Stimulated activated CD8-positive, alpha-beta memory T cell treated with anti-CD3 and anti-CD28 coated beads, Interleukin-7, amount 100 ng/mL, for 48 hours (primary cell): Measurements from ENCODE around the gene LAMB4.
A peak's percentile ranks its signal among the peaks of the same experiment; 100 is the strongest.

Experiments used
- DNase-seq, 2 donors: peaks; one replicate each; pipeline ENCODE4 v3.0.0-alpha.2; 2020; ENCODE audit warnings: low read depth in 1 of 2; ENCODE audit errors: extremely low read depth in 1 of 2

Gene LAMB4

DNA sequence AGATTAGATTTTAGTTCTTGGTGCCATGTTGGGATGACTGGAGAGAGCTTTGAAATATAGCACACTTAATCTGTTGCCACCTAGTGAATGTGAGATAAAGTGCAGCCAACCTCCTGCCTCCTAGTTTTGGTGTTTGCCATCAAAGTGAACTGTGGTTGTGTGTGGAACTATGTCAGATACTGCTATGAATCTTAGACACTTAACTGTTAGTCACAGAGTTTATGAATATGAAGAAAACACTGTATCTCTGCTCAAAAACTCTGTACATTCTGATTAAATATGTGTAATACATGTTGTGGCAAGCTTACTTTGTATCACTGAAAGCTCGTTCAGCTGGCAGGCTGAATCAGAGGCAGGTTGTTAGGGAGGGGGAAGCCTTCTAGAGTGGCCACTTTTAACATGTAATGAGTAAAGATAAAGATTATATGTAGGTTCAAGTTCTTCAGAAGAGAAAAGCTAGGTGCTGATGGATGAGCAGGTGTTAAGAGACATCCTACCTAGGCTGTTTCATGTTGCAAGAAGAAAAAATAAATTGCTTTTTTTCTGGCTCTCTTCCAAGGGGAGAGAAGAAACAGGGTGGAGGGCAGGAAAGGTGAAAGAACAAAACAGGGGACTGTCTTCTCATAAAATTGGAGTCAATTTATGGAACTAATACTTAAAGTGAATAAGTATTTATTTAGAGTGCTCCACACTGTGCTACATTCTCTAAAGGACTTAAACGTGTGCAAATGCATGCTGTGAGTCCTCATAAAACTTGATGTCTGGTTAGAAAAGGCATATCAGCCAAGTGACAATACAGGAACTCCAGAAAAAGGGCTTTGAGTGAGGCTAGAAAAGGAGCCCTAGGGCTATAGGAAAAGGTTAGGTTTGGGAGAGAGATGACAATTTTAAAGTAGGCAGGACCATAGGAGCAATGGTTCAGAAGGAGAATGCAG is 113.1 kb downstream of the LAMB4 start:
- peak in 1 of 2 donors; percentile 12 for DNase-seq

DNA sequence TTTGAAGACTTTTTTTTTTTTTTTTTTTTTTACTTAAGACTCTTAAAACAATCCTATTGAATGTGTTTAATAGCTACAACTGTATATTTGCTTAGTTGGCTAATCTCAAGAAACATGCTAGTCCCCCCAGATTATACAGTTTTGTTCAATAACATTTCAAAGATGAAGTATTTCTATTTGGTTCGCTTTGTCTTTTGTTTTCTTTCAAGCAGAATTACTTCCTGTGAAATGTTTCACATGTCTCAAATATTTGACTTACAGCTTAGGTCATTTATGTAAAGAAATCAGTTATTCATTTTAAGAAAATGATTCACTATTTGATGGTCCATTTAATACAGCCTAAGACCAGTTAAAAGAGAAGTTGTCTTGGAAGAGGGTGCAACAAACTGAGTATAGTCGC is 114.4 kb downstream of the LAMB4 start:
- no peak for DNase-seq

DNA sequence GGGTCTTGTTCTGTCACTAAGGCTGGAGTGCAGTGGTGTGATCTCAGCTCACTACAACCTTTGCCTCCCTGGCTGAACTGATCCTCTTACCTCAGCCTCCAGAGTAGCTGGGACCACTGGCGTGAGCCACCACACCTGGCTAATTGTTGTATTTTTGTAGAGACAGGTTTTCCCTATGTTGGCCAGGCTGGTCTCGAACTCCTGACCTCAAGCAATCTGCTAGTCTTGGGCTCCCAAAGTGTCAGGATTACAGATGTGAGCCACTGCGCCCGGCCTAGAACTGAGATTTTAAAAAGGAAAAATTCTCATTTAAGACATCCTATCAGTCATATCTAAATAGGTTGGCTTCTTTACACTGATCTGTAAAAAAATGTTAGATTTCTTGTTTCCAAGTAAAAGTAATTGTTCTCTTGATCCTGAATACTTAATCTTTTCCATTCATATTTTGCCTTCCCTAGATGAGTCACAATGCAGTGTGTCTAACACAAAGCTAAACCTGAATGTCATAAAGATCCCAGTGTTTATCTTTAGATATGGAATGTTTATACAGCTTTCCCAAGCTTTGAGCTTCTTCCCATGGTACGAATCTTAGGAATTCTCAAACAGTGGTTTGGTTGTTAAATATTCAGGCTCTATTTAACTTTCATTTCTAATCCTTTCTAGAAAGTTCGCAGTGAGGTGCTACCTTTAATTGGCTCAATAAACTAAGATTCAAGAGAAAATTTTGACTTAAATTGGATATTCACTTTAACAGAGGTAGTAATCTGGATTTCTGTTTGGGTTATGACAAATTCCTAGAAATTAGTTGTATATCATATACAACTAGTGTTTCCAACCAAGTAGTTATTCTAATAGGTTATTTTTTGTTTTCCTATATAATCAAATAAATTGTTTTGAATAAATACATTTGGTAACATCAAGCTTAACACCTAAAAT is 115.1 kb downstream of the LAMB4 start:
- no peak for DNase-seq

DNA sequence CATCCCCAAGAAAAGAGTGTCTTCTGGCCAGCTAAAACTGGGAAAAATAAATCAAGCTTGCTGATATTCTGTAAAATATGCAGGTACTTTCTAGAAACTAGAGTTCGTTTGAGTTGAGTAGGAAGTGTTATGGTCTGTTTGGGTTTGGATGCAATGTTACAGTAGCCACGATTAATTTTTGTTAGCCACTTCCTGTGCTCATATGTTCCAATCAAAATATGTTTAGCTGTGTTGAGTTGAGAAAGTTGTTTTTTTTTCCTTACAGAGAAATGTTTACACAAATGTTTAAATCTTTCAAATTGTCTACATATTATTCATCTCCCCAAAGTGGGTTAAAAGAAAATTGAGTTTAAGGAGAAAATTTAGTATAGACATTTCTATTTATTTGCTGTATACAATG is 115.9 kb downstream of the LAMB4 start:
- no peak for DNase-seq

DNA sequence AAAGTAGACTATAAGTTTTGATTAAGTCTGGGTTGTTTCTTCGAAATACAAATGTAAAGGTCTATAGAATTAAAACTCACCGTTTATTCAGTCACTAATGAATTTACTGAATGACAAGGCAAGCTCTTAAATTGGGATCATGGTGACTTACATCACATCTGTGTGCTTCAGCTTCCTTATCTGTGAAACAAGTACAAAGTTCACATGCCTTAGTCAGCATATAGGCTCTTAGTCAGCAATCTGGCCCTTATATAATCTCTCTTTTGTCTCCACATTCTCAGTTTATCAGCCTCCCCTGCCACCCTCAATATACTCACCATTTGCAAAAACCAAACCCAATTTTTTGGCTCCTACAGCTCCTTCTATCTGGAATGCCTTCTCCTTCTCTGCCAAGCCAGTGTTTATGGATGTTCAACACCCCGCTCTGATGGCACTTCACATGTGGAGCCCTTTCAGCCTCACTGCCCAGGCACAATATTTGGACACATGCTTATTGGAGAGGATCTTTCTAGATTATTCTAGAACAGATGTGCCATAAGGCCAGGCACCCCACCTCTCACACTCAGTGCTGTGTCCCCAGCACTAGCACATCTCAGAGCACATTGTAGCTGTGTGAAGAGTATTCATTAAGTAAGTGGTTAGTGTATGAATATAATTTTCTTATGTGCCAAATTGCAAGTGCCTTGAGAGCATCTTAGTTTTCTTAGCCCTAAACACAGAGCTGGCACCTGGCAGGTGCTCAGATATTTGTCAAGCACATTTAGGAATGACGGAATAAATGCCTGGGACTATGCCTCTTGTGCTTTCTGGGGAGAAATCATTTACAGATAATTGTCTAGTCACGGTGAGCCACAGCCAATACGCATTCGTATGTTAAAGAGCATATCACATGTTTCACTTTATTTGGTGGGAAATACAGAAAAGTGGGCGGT is 117.4 kb downstream of the LAMB4 start:
- DNase-seq: no peak

DNA sequence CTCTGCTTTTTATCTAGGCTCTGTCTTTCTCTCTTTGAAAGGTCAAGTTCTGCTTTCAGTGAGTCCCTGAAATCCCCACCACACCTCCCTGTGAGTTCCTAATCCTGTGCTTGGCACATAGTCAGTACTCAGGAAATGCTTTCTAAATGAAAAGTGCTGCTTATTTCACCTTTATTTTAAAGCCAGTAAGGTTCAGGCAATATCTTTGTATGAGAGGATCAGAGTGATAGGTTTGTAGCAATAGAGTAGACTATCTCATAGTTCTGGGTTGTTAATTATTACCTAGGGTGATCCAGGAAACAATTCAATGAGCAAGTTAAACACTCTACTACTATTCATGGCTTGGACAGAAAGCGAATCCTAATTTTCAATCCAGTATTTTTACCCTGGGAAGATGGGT is 119.8 kb downstream of the LAMB4 start:
- DNase-seq: no peak

DNA sequence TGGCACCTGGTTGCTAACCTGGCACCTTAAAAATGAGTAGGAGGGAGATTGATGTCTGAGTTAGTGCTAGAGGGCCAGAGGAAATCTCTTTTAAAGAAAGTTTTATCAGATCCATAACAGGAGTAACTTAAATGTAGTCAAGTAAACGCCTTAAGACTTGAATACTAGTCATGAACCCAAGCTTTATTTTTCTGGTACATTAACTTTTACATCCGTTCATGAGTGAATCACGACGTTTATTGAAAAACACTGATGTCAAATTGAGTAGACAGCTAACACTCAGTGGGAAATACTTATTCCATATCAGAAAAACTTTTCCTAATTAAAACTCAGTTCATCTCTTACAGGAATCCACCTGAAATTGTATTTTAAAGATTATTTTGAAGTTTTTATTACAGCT is 120.3 kb downstream of the LAMB4 start:
- DNase-seq: no peak

DNA sequence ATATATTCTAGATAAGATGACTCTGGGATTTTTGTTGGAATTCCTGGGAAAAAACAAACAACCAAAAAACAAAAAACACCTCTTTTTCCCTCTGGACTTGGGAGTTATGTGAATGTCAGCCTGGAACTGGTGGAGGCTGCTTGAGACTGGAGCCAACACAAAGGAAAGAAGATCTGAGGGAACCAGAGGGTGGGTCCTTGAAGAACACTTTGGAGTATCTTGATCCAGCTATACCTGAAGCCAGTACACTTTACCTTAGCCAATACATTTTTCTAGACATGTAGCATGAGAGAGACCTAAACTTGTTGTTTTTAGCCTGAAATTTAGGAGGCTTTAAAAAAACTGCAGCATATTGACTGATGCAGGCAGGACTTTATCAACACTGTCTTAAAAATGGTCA is 121.3 kb downstream of the LAMB4 start:
- no peak for DNase-seq

DNA sequence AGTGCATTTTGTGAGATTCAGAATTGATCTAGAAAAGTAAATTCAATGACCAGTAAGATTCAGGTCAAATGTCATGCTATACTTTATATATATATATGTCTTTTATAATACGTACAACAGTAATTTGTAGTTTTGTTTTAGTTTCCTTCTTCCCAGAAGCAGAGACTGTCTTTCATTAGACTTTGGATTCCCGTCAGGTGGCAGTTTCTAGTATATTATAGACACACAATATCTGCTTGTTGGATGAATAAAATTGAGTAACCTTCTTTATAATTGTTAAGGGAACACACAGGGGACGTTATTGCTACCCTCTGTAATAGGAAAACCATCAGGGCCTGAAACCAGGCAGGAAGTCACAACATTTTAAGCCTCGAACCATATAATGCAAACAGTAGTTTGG is 121.9 kb downstream of the LAMB4 start:
- no peak for DNase-seq

DNA sequence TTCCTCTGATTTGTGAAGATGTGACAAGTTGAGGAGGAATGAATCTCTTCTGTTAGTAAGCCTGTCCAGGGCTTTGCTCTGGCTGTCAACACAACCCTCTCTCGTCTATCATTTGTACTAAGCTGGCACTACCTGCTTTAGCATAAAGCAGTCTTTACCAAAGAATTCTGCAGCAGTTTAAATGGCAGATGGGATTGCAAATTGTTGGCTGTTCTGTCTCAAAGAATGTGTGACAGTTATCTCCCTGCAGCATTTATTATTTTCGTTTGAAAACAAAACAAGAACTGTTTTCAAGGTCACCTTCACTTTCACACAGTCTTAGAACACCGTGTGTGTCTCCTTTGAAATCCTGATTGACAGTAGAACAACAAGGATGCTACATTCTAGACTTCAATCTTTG is 122.4 kb downstream of the LAMB4 start:
- no peak for DNase-seq

DNA sequence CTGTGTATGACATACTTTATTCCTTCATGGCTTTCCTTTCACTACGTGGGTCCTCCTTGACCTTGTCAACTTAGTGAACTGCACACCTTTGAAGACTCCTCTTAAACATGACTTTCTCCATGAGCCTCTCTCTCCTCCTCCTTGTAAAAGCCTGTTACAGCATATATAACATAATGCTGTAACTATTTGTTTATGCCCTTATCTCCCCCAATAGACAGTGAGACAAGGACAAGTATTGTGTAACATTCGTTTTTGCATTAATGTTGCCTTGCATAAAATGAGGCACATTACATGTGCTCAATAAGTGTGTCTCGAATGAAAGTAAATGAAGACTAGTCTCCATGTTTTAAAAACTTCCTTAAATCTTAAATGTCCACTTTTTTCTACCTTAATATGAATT is 122.9 kb downstream of the LAMB4 start:
- no peak for DNase-seq

DNA sequence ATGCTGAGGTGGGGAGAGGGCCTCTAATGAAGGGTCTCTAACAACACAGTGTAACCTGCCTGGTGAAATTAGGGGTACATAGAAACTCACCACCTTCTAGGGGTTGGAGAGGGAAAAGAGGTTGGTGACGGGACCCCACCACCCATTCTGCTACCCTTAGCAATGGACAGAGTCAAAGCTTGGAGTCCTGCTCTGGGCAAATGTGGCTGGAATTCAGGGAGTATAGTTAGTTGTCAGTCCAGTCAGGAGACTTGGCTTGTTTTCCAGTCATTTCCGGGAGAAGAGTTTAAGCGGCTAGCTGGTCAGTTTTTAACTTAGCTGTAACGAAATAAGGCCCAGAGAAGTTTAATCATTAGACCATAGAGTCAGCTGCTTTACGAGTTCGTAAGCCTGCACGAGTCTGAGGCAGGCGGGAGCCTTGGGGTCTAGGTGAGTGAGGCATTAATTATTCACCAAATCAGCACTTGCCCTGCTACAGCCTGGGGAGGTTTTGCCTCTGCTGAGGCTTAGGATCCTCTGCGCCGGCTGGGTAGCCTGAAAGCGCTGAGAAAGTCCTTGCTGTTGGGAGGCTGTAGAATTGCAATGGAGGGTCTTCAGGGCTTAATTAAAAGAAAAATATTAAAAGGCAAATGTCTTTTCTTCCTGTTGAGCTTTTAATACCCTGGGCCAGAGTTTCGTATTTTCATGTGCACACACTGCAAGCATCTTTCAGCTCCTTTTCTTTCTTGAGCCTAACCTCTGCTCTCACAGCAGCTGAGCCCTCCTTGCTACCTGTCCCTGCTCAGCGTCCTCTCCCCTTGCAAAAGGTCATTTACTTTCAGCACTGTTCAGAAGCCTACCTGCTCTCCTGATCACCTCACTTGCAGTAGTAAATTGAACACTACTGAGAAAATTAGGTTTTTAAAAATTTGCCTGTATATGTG is 125.7 kb downstream of the LAMB4 start:
- no peak for DNase-seq

DNA sequence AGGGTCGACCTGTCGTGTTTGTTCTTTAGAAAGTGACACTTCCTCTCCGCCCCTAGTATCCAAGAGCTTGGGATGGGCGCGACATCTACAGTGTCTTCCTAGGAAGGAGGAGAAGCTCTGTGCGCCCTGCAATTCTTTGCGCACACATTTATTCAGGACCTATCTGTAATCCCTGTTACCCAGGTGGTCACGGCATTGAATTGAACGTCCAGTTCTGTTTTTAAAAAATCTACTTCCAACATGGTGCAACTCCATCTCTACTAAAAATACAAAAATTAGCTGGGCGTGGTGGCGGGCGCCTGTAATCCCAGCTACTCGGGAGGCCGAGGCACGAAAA is 126.6 kb downstream of the LAMB4 start:
- DNase-seq: no peak

DNA sequence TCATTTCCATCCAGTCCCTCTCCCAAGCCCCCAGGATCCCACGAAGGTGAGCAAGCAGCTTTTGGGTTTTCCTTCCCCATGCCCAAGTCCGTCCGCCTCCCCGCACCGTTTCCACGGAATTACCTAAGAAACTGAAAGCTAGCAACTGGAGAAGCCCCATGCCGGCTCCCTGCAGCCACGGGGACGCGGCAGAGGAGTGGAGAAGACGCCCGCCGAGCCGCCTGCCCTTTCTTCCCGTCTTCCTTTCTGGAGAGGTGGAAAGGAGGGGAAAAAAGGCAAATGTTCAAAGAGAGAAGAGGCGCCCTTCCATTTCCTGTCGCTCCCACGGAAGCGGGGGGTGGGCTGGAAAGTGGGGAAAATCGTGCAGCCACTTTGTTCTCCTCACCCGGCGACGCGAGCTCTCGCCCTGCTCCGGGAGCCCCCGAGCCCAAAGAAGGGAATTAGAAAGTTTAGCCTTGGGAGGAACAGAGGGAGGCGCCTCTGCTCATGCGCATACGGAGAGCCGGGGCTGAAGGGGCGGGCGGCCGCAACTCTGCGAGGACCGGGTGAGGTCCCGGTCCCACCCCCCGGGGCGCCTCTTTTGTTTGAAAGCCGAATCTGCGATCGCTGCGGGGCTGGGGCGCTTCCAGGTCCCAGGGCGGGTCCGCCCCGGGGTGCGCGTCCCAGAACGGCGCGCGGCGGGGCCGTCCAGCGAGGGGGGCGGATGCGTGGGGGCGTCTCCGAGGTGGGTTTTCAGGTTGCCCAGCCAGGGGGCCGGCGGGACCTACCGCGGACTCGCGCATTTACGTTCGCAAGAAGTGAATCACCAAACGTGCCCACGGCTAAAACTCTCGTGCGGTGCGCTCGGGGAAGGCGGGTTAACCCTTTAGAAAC is 127.2 kb downstream of the LAMB4 start, which contains the start of gene LAMB1:
Gene LAMB1 (minus strand): TSS at position 436 of the 873 bp plus-strand sequence. CDS start 276 bp downstream, at position 160.
- no peak for DNase-seq

DNA sequence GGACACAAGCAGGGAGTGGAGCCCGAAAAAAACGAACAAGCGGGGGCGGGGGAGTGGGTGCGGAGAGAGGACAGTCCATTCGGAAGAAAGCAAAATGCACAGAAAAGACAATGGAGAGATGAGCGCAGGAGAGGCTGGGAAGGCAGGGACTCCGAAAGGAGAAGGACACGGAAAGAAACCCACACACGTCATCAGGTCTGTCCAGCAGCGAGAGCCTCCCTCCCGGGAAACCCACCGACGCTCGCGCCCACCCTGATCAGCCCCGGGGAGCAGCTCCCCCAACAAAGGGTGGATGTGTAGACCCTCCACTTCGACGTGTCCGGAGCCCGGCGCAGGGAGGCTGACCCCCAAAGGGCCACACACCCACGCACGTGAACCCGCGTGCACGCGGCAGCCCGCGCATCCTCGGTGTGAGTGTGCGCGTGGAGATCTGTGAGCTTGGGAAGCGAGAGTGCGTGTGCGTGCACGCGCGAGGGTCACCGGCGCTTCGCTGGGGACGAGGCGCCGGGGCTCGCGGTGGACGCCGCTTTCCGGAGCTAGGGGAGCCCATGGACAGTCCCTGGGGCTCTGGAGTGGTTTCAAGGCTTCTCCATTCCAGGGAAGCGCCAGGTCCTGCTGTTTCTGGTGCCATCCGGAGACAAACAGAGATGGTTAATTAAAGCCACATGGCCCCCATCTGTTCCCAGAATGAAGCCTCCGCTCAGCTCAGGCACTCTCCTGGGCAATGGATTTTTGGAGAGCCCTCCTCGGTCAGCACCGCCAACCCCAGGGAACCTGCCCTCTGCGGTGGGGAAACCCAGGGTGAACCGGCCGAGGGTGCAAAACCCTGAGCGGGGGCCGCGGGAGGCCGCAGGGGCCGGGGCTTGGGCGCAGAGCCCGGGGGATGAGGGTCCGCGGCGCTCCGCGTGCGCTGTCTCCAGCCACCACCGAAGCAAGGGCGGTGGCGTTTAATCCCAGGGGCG is 128.1 kb downstream of the LAMB4 start:
- DNase-seq: no peak

DNA sequence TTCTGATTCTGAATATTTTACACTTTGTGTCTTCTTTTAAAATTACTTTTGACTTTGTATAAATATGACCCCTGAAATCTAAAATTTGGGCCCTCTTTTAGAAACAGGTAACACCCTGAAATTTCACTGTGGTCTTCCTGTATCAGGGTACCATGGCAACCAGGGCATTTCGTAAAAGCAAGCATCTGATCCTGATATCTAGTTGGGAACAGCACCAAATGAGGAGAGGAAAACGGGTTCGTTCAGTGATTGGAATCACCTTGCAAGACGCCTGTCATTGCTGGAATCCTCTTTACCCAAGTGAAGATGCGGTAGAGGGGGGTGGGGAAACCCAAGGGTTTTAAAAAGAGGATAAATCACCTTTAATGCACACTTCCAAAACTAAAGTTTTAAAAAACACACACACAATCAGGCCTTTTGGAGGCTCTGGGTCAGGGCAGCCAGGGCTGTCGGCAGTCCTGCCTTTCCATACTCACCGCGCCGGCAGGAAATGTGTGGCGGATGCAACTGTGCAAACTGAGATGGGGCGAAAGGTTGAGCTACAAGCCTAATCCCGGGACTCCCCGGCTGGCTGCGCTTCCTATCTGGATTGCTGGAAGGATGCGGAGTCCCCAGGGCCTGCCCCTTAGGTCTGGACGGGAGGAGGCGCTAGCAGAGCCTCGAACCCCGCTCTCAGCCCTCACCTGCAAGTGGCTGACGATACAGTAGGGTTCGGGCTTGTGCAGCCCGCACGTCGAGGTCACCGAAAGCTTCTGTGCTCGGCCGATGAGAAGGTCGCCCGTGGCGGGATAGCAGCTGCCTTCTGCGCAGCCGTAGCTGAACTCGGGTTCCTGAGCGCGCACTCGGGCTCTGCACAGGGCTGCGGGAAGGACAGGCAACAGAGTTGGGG is 129.0 kb downstream of the LAMB4 start:
- no peak for DNase-seq
